ENCODE data around the gene HDAC10. TPM values are rescaled to one million over a fixed set of nuclear protein-coding genes. Genes with fewer than 3 reads are reported as not detected.

The HDAC10 gene
- total RNA-seq, 2 donors from 2014 or later, result 57.2 to 62.8 TPM

DNA sequence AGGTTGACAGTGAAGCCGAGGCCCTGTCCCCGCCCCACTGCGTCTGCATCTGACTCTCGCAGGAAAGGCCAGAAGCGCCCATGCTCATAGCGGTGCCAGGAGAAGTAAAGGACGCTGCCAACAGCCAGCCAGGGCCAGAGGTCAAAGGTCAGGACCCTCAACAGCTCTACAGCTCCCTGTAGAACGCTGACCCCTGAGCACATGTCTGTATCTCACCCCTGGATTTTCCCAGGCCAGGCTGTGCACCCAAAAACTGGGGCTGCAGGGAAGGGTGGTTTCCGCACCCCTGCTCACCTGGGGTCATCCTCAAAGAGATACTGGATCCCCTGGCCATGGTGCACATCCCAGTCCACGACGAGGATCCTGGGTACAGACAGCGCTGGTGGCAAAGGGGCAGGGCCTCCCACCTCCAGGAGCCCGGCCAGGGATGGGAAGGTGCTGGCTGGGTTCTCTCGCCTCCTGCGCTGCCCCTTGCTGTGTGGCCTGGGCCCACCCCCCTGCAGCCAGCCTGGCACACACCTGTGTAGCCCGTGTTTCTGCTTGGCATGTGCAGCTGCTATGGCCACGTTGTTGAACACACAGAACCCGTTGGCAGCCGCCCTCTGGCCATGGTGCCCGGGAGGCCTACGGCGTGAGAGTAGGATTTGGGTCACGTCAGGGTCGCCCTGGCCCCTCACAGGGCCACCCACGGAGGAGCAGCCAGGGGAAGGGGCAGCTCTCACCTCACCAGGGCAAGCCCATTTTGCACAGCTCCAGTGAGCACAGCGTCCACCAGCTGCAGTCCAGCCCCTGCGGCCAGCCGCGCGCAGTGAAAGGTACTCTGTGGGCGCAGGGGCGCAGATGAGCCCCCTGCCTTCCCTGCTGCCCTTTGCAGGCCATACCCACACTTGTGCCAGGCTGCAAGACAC lies 1.5 kb downstream of the HDAC10 start:
- no peaks in the 10 kb centered on the region for H3K27me3 ChIP-seq (ENCODE audit: control insufficient read depth, insufficient read depth, low read length, poor library complexity, severe bottlenecking)
- peaks cover 14% of the 10 kb centered on the region for H3K36me3 Mint-ChIP-seq (ENCODE audit: low read depth)
- WGBS, 2 experiments (ENCODE audit: insufficient coverage in 1 of 2, insufficient read length in 1 of 2), result 94 to 95% methylated on average over 20 to 32 of the region's 32 CpGs
- H3K4me1 Mint-ChIP-seq, result peaks cover 1% of the 10 kb centered on the region
- DNase-seq, result no peak
- no peaks in the 10 kb centered on the region for H3K9me3 ChIP-seq (ENCODE audit: control insufficient read depth, low read length)
- no peak overlapping the region for H3K27ac Mint-ChIP-seq
- peaks cover 3% of the 10 kb centered on the region for H3K4me1 ChIP-seq (ENCODE audit: control insufficient read depth, insufficient read depth, low read length)
- peaks cover 25% of the 10 kb centered on the region for H3K36me3 ChIP-seq (ENCODE audit: control insufficient read depth, insufficient read depth, low read length)
- no peaks in the 10 kb centered on the region for H3K27me3 Mint-ChIP-seq (ENCODE audit: insufficient read depth)
- no peak overlapping the region for H3K9ac ChIP-seq (ENCODE audit: extremely low read depth, low read length, poor library complexity, severe bottlenecking)
- TF ChIP-seq, protein P1, sequence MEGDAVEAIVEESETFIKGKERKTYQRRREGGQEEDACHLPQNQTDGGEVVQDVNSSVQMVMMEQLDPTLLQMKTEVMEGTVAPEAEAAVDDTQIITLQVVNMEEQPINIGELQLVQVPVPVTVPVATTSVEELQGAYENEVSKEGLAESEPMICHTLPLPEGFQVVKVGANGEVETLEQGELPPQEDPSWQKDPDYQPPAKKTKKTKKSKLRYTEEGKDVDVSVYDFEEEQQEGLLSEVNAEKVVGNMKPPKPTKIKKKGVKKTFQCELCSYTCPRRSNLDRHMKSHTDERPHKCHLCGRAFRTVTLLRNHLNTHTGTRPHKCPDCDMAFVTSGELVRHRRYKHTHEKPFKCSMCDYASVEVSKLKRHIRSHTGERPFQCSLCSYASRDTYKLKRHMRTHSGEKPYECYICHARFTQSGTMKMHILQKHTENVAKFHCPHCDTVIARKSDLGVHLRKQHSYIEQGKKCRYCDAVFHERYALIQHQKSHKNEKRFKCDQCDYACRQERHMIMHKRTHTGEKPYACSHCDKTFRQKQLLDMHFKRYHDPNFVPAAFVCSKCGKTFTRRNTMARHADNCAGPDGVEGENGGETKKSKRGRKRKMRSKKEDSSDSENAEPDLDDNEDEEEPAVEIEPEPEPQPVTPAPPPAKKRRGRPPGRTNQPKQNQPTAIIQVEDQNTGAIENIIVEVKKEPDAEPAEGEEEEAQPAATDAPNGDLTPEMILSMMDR (conservative IDR thresholded peaks at IDR 0.05), result no peak
- H3K4me3 Mint-ChIP-seq, result peak overlapping the region; percentile 65
- H3K4me3 ChIP-seq (ENCODE audit: low read length), result peak overlapping the region; percentile 86
- no peaks in the 10 kb centered on the region for H3K9me3 Mint-ChIP-seq
- H3K27ac ChIP-seq (ENCODE audit: low read depth, low read length), result no peak overlapping the region

GRCh38 chr22:50248196-50249081 lies 2.6 kb downstream of the HDAC10 start:
- peaks cover 3% of the 10 kb centered on the region for H3K4me1 ChIP-seq (ENCODE audit: control insufficient read depth, insufficient read depth, low read length)
- H3K36me3 ChIP-seq (ENCODE audit: control insufficient read depth, insufficient read depth, low read length), result peaks cover 25% of the 10 kb centered on the region
- TF ChIP-seq, protein P1 (conservative IDR thresholded peaks at IDR 0.05), result no peak
- Mint-ChIP-seq H3K27ac (peak overlapping the region; percentile 53), H3K27me3 (ENCODE audit: insufficient read depth) (no peaks in the 10 kb centered on the region), H3K4me3 (no peak overlapping the region), H3K36me3 (ENCODE audit: low read depth) (peaks cover 14% of the 10 kb centered on the region), H3K4me1 (peaks cover 9% of the 10 kb centered on the region), H3K9me3 (no peaks in the 10 kb centered on the region)
- 93 to 94% methylated on average over 19 to 29 of the region's 29 CpGs for WGBS, 2 experiments (ENCODE audit: insufficient coverage in 1 of 2, insufficient read length in 1 of 2)
- H3K27me3 ChIP-seq (ENCODE audit: control insufficient read depth, insufficient read depth, low read length, poor library complexity, severe bottlenecking), result no peaks in the 10 kb centered on the region
- no peaks in the 10 kb centered on the region for H3K9me3 ChIP-seq (ENCODE audit: control insufficient read depth, low read length)
- H3K9ac ChIP-seq (ENCODE audit: extremely low read depth, low read length, poor library complexity, severe bottlenecking), result no peak overlapping the region
- H3K4me3 ChIP-seq (ENCODE audit: low read length), result no peak overlapping the region
- DNase-seq, result no peak
- no peak overlapping the region for H3K27ac ChIP-seq (ENCODE audit: low read depth, low read length)

DNA sequence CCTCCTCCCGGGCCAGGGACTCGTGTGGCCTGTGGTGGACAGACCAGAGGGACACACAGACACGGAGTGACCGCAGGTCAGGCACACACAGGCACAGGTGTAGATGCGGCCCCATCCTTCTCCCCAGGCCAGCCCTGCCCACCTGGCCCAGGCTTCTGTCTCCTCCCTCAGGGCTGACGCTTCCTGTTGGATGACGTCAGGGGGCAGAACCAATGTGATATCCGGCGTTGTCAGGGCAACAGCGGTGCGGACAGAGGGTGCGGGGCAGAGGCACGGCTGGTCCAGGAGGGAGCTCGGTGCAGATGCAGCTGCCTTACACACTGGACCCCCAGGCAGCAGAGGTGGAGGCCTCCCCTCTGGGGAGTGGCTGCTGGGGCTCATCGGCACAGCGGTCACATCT lies 3.3 kb downstream of the HDAC10 start:
- Mint-ChIP-seq H3K27me3 (ENCODE audit: insufficient read depth) (no peaks in the 10 kb centered on the region), H3K36me3 (ENCODE audit: low read depth) (peaks cover 14% of the 10 kb centered on the region), H3K27ac (peak overlapping the region; percentile 53), H3K4me3 (no peak overlapping the region), H3K4me1 (peaks cover 11% of the 10 kb centered on the region), H3K9me3 (no peaks in the 10 kb centered on the region)
- Histone ChIP-seq H3K9me3 (ENCODE audit: control insufficient read depth, low read length) (no peaks in the 10 kb centered on the region), H3K36me3 (ENCODE audit: control insufficient read depth, insufficient read depth, low read length) (peaks cover 25% of the 10 kb centered on the region), H3K27me3 (ENCODE audit: control insufficient read depth, insufficient read depth, low read length, poor library complexity, severe bottlenecking) (no peaks in the 10 kb centered on the region), H3K9ac (ENCODE audit: extremely low read depth, low read length, poor library complexity, severe bottlenecking) (no peak overlapping the region), H3K4me3 (ENCODE audit: low read length) (no peak overlapping the region), H3K4me1 (ENCODE audit: control insufficient read depth, insufficient read depth, low read length) (peaks cover 3% of the 10 kb centered on the region), H3K27ac (ENCODE audit: low read depth, low read length) (no peak overlapping the region)
- DNase-seq, result peak; percentile 93
- TF ChIP-seq, protein P1 (conservative IDR thresholded peaks at IDR 0.05), result no peak
- WGBS, 2 experiments (ENCODE audit: insufficient coverage in 1 of 2, insufficient read length in 1 of 2), result 64 to 73% methylated on average over 14 to 16 of the region's 16 CpGs
